NCI-H1694 treated with DMSO at 0.1 percent for 48 hours (cell line): ENCODE measurements around the gene PTPMT1.
"Not testable (repeated sequence)": the region's sequence is repeated elsewhere in the genome, so short reads cannot be mapped to it uniquely, and the experiment has no call there.

Experiments
- DNase-seq: peaks from one replicate; lab custom pipeline; 2025; lab: John Stamatoyannopoulos, UW

The PTPMT1 gene, protein sequence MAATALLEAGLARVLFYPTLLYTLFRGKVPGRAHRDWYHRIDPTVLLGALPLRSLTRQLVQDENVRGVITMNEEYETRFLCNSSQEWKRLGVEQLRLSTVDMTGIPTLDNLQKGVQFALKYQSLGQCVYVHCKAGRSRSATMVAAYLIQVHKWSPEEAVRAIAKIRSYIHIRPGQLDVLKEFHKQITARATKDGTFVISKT

DNA sequence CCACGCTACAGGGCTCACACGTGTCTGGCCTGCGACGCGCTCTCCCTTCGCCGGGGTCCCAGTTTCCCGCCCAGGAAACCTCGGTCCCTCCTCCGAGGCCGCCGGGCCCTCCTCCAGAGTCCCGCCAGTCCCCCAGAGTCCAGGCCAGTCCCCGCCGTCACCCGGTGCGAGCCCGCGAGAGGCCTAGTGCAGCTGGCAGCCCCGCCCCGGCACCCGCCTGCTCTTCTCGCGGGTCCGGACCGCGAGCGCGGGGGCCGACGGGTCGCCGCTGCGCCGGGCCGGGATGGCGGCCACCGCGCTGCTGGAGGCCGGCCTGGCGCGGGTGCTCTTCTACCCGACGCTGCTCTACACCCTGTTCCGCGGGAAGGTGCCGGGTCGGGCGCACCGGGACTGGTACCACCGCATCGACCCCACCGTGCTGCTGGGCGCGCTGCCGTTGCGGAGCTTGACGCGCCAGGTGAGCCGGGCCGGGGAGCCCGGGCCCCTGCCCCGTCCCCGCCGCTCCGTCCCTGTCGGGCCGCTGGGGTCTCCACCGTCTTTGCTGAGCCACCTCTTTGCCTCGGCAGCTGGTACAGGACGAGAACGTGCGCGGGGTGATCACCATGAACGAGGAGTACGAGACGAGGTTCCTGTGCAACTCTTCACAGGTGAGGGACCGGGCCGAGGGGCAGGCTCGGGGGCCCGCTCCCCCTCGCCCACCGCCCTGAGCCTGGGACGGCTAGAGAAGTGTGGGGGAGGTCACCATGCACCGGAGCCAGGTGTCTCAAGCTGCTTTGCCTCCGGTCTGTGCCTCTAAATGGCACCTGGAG lies at the start of gene PTPMT1:
Gene PTPMT1 (plus strand): TSS at position 260 of the 809 bp plus-strand sequence. CDS start 24 bp downstream, at position 284.
- DNase-seq = peak; percentile 22

DNA sequence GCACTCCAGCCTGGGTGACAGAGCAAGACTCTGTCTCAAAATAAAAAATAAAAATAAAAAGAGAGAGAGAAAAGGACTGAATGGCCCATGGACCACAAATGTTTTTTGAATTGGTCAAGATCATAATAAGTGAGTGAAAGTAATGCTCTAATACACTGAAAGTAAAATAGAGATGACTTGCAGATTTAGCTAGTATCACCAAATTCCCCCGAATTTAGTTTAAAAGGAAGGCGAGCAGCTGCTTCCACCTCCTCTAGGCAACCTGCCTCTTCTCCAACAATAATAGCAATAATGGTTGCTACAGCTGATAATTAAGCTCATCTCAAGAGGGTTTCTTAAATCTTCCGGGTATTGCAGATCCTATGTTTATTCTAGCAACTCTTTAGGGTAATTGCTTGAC lies 49.2 kb upstream of the PTPMT1 start:
- no peak for DNase-seq

DNA sequence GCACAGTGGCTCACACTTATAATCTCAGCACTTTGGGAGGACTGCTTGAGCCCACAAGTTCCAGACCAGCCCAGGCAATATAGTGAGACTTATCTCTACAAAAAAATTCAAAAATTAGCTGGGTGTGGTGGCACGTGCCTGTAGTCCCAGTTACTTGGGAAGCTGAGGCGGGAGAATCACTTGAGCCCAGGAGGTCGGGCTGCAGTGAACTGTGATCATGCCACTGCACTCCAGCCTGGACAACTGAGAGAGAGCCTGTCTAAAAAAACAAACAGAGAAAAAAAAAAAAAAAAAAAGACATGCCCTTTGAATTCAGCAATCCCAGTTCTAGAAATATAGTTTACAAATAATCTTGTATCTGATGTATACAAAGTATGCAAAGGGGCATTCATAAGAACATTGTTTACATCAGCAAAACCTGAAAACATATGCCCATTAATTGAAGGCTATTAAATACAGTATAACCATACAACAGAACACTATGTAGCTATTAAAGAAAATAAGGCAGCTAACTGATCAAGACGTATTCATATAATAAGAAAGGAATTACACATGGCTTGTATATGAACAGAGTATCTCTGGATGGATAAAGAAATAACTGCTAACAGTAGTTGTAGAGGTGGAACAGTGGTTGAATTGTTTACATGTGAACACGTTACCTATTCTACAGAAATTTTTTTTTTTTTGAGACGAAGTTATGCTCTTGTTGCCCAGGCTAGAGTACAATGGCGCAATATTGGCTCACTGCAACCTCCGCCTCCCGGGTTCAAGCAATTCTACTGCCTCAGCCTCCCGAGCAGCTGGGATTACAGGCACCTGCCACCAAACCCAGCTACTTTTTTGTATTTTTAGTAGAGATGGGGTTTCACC lies 48.2 kb upstream of the PTPMT1 start:
- DNase-seq = no peak

DNA sequence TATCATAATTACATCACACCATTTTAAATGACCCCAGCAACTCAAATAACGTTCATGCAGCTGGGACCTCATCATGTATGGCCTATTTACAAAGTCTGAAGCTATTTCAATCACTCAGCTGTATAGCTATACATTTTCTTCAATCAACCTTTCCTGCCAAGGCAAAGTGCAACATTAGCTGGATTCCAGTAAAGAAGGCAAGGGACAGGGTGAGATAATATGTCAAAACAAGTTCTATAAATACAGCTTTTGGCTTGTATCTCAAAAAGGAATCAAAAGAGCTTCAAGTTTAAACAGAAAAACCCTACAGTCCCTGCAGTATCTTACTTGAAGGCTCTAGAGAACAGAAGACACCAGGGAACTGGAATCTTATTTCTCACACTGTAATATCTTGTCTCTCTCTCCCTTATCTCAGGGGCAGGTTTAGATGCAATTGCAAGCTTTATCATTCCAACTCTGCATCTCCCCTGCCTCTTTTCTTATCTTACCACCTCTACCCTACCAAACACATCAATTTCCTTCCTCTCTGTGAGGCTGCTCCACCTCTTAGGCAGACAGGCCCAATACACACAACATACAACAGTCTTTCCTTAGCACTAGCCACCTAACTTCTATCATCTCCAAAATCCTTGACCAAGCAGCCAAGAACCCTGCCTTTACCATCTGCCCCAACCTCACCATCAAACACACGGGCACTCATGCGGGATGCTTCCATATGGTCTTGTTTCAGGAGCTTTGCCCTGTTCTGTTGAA lies 47.0 kb upstream of the PTPMT1 start:
- DNase-seq = peak; percentile 72

DNA sequence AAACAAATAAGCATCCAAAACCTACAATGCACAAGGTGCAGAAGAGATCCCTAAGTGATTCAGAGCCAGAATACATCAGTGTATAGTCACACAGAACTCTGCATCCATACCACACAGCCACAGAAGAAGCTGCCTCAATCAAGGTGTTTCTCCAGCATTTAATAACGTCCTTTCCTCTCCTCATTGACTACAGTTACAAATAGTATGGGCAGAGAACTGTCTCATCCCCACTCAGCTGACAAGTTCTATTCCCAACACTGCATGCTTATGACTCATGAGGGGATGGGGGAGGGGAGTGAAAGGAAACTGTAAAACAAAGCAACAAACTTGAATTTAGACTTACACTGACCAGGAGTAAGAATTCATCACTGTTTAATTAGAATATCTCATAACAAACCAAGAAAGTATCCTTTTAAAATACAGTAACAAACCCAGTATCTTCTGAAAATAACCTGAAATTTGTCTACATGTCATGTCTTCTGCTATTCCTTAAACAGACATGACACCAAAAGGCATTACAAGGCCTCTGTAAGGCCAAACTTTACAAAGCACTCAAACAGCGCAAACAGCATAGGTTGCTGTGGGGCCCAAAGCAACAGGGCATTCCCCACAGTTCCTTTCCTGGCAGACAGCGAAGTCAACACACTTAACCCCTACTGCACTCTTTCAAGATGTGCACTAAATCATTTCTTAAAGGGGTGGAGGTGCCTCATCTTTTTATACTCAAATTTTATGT lies 41.7 kb upstream of the PTPMT1 start:
- no peak for DNase-seq

DNA sequence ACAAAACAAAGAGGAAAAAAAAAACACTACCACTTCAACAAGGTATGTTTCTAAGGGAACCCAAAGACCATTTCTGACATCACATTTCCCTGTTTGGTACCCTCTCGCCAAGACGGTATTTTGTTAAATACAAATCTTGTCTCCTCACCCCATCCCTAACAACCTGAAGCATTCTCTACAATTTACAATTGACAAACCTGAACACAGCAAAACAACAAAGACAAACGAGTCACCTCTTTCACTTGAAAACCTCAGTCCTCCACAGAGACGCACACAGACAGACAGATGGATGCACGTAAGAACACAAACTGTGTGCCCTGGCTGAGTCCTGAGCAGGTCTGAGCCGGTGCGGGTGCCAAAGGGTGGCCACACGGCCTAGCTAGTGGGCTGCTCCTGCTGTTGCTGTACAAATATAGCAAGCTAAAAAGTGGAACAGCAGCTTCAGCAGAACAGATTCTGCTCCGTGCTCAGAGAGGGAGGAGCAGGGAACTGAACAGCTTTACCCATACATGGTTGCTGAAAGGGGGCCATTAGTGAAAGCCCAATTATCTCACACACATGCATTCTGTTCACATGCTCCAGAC lies 41.0 kb upstream of the PTPMT1 start:
- DNase-seq = peak; percentile 62

DNA sequence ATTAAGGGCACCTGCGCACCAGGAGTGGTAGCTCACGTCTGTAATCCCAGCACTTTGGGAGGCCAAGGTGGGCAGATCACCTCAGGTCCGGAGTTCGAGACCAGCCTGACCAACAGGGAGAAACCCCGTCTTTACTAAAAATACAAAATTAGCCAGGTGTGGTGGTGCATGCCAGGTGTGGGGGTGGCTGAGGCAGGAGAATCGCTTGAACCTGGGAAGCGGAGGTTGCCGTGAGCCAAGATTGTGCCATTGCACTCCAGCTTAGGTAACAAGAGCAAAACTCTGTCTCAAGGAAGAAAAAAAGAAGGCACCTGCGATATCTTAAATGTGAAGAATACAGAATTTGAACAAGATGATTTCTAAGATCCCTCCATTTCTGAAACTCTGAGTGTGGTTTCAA lies 39.4 kb upstream of the PTPMT1 start:
- not testable (repeated sequence) for DNase-seq

DNA sequence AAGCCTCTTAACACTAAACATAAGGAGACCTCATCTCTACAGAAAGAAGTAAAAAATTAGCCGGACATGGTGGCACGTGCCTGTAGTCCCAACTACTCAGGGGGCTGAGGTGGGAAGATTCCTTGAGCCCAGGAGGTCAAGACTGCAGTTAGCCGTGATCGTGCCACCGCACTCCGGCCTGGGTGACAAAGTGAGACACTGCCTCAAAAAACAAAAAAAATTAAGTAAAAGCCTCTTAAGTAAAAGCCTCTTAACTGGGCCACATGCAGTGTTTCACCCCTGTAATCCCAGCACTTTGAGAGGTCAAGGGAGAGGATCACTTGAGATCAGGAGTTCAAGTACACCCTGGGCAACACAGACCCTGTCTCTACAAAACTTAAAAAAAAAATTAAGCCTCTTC lies 38.2 kb upstream of the PTPMT1 start:
- no peak for DNase-seq

DNA sequence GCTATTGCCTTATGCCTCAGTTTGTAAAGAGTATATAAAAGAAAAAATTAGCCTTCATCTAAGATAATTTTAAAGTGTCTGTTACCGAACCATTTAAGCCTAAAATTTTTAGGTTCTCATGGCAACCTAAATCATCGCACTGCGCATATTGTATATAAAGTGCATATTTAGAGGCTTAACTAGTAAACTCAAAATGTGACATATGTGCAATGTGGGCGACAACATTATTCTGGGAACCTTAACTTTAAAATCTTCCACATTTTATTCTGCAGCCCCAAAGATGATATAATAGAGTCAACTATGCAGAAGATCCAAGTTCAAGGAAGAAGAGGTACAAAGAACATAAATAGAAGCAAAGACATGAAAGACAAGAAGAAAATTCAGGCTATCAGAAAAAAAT lies 35.4 kb upstream of the PTPMT1 start:
- DNase-seq = no peak

DNA sequence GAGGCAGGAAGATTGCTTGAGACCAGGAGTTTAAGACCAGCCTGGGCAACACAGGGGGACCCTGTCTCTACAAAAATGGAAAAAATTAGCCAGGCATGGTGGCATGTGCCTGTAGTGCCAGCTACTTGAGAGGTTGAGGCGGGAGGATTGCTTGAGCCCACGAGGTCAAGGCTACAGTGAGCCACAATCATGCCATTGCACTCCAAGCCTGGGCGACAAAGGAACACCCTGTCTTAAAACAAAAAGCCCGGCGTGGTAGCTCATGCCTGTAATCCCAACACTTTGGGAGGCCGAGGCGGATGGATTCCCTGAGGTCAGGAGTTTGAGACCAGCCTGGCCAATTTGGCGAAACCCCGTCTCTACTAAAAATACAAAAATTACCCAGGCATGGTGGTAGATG lies 34.7 kb upstream of the PTPMT1 start:
- not testable (repeated sequence) for DNase-seq

DNA sequence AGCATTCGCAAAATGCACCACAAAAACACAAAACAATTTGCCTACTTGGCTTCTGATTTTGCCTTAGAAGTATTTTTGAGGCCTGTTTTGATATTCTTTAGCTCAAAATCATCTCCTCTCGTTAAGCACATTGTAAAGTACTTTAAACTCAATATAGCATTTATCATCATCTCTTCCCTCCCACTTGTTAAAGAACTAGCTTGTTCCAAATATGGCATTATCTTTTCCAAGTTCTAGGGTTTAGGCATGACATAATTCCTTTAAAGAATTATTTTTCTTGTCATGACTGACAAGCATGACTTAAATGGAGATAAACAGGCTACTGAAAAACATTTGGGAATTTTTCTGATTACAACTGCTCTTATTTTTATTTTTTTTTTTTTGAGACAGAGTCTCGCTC lies 33.7 kb upstream of the PTPMT1 start:
- no peak for DNase-seq

DNA sequence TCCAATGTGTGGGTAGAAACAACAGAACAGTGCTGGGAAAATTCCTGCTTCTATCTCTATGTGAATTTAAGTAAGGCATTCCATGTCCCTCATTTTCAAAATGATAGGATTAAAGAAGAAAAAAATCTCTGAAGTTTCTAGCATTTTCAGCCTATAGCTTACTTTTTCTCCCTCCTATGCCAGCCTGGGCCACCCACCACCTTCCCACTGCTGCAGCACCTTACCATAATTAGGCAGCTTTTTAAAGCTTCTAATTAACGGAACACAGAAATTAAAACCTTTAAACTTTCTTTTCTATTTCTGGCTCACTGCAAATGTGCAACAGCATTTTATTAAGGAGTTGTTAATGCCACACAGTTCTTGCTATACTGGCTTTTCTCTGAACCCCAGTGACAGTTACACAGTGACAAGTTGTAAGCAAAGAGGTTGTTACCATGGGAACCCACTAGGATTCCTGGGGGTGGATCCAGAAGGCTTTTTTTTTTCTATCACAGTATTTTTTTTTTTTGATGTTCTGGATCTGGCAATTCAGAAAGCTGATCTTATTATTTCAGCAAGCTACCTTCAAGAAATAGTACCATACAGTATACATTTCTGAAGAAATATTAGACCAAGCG lies 32.7 kb upstream of the PTPMT1 start:
- DNase-seq = no peak

DNA sequence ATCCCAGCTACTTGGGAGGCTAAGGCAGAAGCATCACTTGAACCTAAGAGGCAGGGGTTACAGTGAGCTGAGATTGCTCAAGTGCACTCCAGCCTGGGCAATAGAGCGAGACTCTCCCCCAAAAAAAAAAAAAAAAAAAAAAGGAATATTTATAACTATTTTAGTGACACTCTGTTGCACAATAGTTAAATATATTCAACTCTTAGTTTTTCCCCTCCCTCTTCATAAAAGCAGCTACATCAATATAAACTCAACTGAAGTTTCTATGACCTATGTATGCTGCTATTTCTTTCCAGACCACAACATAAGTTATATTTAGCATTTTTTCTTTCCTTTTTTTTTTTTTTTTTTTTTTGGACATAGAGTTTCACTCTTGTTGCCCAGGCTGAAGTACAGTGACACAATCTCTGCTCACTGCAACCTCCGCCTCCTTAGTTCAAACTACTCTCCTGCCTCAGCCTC lies 31.7 kb upstream of the PTPMT1 start:
- no peak for DNase-seq

DNA sequence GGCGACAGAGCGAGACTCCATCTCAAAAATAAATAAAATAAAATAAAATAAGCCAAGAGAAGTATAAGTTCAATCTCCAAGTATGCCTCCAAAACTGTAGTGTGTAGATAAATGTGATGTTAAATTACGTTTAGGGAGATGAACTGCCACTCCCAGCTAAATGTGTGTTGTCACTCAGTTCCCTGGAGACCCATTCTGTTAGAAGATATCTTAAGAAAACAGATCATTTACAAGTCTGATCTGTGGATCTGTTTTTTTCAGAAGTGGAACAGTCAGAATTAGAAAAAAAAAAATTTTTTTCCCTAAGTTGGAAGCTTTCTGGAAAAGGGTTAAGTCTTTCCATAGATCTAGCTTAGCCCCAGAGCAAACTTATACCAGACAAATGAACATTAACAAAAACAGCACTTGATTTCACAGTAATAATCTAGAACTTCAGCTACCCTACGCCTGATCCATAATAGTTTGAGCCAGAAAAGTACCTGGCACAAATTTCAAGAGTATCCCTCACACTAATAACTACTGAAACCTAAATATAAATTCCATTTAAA lies 30.6 kb upstream of the PTPMT1 start:
- DNase-seq = no peak

DNA sequence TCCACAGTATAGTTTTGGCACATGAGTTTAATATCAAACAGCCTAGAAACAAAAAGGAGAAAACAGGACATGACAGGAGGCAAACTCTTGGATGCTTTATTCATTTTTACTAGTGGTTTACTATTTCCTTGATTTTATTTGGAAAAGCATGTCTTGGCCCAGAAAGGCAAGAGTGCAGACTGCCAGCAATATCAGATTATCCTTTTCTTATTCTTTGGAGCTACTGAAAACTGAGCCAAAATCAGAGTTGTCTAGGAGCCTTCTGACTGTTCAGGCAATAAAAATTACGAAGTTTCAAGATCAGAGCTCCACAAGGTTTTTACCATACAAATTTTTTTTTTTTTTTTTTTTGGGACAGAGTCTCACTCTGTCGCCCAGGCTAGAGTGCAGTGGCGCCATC lies 28.5 kb upstream of the PTPMT1 start:
- no peak for DNase-seq

DNA sequence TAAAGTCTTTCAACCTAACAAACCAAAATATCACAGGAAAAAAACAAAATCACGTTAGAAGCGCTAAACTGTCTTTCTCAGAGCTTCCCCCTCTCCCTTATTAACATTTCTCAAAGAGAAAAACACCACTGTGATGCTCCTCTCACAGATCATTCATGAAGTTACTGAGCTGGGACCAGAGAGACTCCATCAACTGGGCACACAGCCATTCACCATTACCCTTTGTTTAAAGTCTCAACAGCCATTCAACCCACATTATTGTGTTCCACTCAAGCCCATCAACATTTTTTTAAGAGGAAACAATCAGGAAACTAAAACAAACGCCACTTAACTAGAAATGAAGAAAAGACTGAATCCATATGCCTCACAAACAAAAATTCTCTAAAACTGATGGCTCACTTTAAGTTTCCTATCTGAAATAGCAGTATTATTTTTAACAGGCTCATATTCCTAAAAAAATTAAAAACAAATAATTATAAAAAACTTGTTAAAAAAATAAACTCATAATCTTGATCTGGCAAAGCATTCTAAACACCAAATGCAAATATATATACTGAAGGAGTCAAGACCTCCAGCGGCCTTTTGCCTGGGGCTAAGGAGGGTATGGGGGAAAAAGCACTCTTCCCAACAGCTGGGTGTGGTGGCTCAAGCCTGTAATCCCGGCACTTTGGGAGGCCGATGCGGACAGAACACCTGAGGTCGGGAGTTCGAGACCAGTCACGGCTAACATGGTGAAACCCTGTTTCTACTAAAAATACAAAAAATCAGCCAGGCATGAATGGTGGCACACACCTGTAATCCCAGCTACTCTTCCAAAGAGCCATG lies 26.4 kb upstream of the PTPMT1 start:
- DNase-seq = no peak

DNA sequence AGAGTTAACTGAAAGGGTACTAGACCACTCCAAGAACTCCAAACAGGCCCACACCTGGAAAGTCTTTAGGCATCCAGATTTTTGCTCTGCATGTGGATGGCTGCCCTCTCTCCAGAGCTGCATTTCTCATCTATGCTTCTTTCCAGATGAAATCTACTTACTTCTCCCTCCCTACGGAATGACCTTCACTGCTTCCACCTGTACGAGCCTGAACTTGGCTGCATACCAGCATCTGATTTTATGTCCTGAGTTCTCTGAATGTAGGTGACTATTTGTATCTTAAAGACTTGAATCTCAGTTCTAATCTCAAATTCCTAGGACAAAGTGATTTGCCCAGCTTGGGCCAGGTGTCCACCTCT lies 25.7 kb upstream of the PTPMT1 start:
- no peak for DNase-seq

DNA sequence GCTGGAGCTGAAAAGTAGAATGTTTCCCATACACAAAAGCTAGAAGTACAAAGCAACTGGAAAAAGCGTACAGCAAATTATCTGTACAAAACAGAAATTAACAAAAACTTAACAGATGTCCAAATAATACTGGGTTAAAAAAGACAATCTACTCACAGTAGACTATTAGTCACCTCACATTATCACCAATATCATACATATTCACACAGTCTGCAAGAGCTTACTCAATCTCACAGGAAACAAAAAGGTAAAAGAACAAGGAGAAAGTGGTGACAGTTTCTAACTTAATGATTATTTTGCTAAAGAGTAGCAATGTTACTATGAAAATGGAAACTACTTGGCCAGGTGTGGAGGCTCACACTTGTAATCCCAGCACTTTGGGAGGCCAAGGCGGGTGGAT lies 24.3 kb upstream of the PTPMT1 start:
- no peak for DNase-seq

DNA sequence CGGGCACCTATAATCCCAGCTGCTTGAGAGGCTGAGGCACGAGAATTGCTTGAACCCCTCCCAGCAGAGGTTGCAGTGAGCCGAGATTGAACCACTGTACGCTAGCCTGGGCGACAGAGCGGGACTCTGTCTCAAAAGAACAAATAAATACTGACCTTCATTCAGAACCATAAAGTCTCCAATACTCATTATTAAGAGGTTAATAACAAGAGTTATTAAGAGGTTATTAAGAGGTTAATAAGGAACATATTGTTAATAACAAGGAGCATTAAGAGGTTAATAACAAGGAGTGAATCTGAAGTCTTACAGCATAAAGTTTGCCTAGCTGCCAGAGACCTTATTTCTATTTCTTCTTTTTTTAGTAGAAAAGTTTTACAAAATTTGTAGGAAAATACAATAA lies 20.1 kb upstream of the PTPMT1 start:
- DNase-seq = no peak
